ENCODE data around the gene ATAD3C. TPM values are rescaled to one million over a fixed set of nuclear protein-coding genes. Genes with fewer than 3 reads are reported as not detected.
"Not testable (repeated sequence)": the region's sequence is repeated elsewhere in the genome, so short reads cannot be mapped to it uniquely, and the experiment has no call there.

The ATAD3C gene
- polyA plus RNA-seq, 2 of the 4 experiments (the other 2 are of a cell fraction): not detected

- Histone ChIP-seq H3K4me2 (no peak overlapping the region), H3K4me3 (no peak overlapping the region), H3K9me3 (no peaks in the 10 kb centered on the region), H3K27ac (no peak overlapping the region), H3K4me1 (peaks cover 14% of the 10 kb centered on the region)
- DNase-seq (ENCODE audit: low read depth in 1 of 2, low spot score in 1 of 2) (no peak), ATAC-seq (no peak), FAIRE-seq (no peak)
- 94% methylated on average over 11 of the region's 13 CpGs for WGBS (ENCODE audit: missing lambda C conversion rate)
- TF ChIP-seq, protein P1, sequence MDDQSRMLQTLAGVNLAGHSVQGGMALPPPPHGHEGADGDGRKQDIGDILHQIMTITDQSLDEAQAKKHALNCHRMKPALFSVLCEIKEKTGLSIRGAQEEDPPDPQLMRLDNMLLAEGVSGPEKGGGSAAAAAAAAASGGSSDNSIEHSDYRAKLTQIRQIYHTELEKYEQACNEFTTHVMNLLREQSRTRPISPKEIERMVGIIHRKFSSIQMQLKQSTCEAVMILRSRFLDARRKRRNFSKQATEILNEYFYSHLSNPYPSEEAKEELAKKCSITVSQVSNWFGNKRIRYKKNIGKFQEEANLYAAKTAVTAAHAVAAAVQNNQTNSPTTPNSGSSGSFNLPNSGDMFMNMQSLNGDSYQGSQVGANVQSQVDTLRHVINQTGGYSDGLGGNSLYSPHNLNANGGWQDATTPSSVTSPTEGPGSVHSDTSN (IDR thresholded peaks at IDR 0.05): no peak
- no peak for TF ChIP-seq HDAC2 (IDR thresholded peaks at IDR 0.05)
- TF ChIP-seq, protein P2, sequence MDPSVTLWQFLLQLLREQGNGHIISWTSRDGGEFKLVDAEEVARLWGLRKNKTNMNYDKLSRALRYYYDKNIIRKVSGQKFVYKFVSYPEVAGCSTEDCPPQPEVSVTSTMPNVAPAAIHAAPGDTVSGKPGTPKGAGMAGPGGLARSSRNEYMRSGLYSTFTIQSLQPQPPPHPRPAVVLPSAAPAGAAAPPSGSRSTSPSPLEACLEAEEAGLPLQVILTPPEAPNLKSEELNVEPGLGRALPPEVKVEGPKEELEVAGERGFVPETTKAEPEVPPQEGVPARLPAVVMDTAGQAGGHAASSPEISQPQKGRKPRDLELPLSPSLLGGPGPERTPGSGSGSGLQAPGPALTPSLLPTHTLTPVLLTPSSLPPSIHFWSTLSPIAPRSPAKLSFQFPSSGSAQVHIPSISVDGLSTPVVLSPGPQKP (IDR thresholded peaks at IDR 0.05; ENCODE audit: low read depth, low read length): no peak
- POLR2A ChIA-PET: no interaction called here
- CTCF ChIA-PET: no interaction called here
These were observed 37.9 kb upstream of the ATAD3C start for GRCh38 chr1:1411626-1412025.

GRCh38 chr1:1412311-1412902, 37.1 kb upstream of the ATAD3C start:
- H3K9me3 ChIP-seq; ATAC-seq; FAIRE-seq; H3K4me3 ChIP-seq; H3K27ac ChIP-seq; POLR2A ChIA-PET; H3K4me2 ChIP-seq; DNase-seq (ENCODE audit: low read depth in 1 of 2, low spot score in 1 of 2): not testable (repeated sequence)
- peaks cover 14% of the 10 kb centered on the region for H3K4me1 ChIP-seq
- WGBS (ENCODE audit: missing lambda C conversion rate): 89% methylated on average over 11 of the region's 11 CpGs
- CTCF ChIA-PET: interaction anchor here (1.7 to 1.8 kb wide), 2 partner anchors 28 to 93 kb away, joined by 5 to 7 read pairs; no protein-coding TSS in a partner anchor

GRCh38 chr1:1415751-1416150, 33.7 kb upstream of the ATAD3C start:
- Histone ChIP-seq H3K9me3 (no peaks in the 10 kb centered on the region), H3K27ac (no peak overlapping the region), H3K4me3 (no peak overlapping the region), H3K4me2 (no peak overlapping the region), H3K4me1 (no peaks in the 10 kb centered on the region)
- CTCF ChIA-PET: interaction anchor here (1.0 to 2.8 kb wide), 5 partner anchors 9 to 89 kb away, joined by 4 to 11 read pairs (median 6); no protein-coding TSS in a partner anchor
- 76% methylated on average over 12 of the region's 13 CpGs for whole genome bisulfite sequencing (ENCODE audit: missing lambda C conversion rate)
- POLR2A ChIA-PET: no interaction called here
- FAIRE-seq: no peak
- DNase-seq (ENCODE audit: low read depth in 1 of 2, low spot score in 1 of 2): no peak
- no peak for ATAC-seq
- TF ChIP-seq HOXB5 (CRISPR knock-in tag; IDR thresholded peaks at IDR 0.05): no peak
- TF ChIP-seq GATA3 (IDR thresholded peaks at IDR 0.05; ENCODE audit: borderline replicate concordance): no peak
- TF ChIP-seq, protein P3, sequence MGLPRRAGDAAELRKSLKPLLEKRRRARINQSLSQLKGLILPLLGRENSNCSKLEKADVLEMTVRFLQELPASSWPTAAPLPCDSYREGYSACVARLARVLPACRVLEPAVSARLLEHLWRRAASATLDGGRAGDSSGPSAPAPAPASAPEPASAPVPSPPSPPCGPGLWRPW (IDR thresholded peaks at IDR 0.05): no peak
- no peak for TF ChIP-seq SMC3 (IDR thresholded peaks at IDR 0.05)
- TF ChIP-seq HDAC2 (IDR thresholded peaks at IDR 0.05): no peak
- no peak for TF ChIP-seq ESRRA (IDR thresholded peaks at IDR 0.05; ENCODE audit: borderline replicate concordance, low read length)
- no peak for TF ChIP-seq KDM5A (IDR thresholded peaks at IDR 0.05)
- no peak for TF ChIP-seq FOSB (CRISPR knock-in tag; IDR thresholded peaks at IDR 0.05)
- TF ChIP-seq CHD2 (IDR thresholded peaks at IDR 0.05; ENCODE audit: low read length, partially characterized antibody): no peak
- no peak for TF ChIP-seq NPAS2 (CRISPR knock-in tag; IDR thresholded peaks at IDR 0.05; ENCODE audit: borderline replicate concordance)

DNA sequence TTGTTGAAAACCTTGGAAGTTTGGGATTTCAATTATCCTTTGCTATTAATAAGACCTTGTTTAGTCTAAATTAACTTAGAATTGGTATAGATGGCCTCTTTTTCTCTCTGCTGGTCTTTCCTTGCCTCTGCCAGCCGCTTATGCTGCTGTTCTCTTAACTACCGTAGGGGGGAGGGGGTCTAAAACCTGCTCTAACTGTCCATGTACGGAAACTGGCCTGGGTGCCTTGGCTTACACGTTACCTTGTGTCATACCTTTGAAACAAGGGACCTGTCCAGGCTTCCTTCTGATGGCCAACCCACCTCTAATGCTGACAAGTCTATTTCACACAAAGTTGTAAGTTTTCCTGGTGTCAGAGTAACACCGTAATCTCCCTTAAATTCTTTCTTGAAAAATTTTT, 32.1 kb upstream of the ATAD3C start:
- DNase-seq (ENCODE audit: low read depth in 1 of 2, low spot score in 1 of 2); H3K4me2 ChIP-seq; ATAC-seq; H3K9me3 ChIP-seq; H3K4me1 ChIP-seq; H3K4me3 ChIP-seq; CTCF ChIA-PET; H3K27ac ChIP-seq; FAIRE-seq; POLR2A ChIA-PET: not testable (repeated sequence)
- WGBS (ENCODE audit: missing lambda C conversion rate): 80% methylated on average over 5 of the region's 5 CpGs

GRCh38 chr1:1417825-1418463, 31.5 kb upstream of the ATAD3C start:
- H3K4me1 ChIP-seq; H3K9me3 ChIP-seq; DNase-seq (ENCODE audit: low read depth in 1 of 2, low spot score in 1 of 2); H3K4me3 ChIP-seq; FAIRE-seq; POLR2A ChIA-PET; CTCF ChIA-PET; ATAC-seq; H3K4me2 ChIP-seq; H3K27ac ChIP-seq: not testable (repeated sequence)
- 83% methylated on average over 25 of the region's 25 CpGs for WGBS (ENCODE audit: missing lambda C conversion rate)

Data from A549 (cell line).